Lower leg skin (tissue), 3 donors: Measurements from ENCODE around the gene HUS1.

ENCODE experiments used
- POLR2A ChIP-seq, 2 donors: fragments of 450-650 bp; IDR thresholded peaks; one replicate each; pipeline ENCODE4 v1.6.1; 2016 to 2017; ENCODE audit warnings: antibody characterized with exemption in 2 of 2, mild to moderate bottlenecking in 1 of 2, moderate library complexity in 1 of 2
- TF ChIP-seq, protein P1 (sequence below), 3 donors: fragments of 450-650 bp; IDR thresholded peaks; one replicate each; pipeline ENCODE4 v1.5.1; 2016; ENCODE audit warnings: antibody characterized with exemption in 3 of 3, mild to moderate bottlenecking in 3 of 3, moderate library complexity in 2 of 3

DNA sequence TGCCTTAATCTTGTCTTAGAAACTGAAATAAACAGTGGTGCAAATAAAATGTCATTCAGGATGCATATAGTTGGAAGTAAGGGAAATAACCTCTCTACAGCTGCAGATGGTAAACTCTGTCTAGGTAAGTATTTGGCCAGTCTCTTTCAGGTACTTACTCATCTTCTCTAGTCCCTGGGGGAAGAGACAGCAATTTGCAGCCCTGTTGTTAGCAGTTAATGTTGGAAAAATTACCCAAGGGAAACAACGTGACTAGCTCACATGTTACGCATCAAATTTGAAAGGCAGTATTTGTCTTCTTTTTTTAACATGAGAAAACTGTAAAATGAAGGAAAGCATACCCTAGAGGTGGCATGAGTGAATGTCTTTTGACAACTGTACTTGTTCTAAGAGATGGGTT is 3.2 kb upstream of the HUS1 start:
- no peak for TF ChIP-seq POLR2A (IDR thresholded peaks at IDR 0.05)
- TF ChIP-seq, protein P1, sequence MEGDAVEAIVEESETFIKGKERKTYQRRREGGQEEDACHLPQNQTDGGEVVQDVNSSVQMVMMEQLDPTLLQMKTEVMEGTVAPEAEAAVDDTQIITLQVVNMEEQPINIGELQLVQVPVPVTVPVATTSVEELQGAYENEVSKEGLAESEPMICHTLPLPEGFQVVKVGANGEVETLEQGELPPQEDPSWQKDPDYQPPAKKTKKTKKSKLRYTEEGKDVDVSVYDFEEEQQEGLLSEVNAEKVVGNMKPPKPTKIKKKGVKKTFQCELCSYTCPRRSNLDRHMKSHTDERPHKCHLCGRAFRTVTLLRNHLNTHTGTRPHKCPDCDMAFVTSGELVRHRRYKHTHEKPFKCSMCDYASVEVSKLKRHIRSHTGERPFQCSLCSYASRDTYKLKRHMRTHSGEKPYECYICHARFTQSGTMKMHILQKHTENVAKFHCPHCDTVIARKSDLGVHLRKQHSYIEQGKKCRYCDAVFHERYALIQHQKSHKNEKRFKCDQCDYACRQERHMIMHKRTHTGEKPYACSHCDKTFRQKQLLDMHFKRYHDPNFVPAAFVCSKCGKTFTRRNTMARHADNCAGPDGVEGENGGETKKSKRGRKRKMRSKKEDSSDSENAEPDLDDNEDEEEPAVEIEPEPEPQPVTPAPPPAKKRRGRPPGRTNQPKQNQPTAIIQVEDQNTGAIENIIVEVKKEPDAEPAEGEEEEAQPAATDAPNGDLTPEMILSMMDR (IDR thresholded peaks at IDR 0.05): no peak
